ENCODE measurements around the gene UQCR11.

- no peak for TF ChIP-seq EZH2phosphoT487 (IDR thresholded peaks at IDR 0.05; ENCODE audit: low read depth, severe bottlenecking, unreplicated experiment)
- TF ChIP-seq CTCF (IDR thresholded peaks at IDR 0.05; ENCODE audit: poor library complexity): no peak
- TF ChIP-seq EZH2 (IDR thresholded peaks at IDR 0.05; ENCODE audit: borderline replicate concordance): no peak
Measured at GRCh38 chr19:1601613-1602064, 3.6 kb downstream of the UQCR11 start.

Data from hepatocyte (in vitro differentiated cells).